ENCODE results near the gene UBE2Q2. TPM values are rescaled to one million over a fixed set of nuclear protein-coding genes. Genes with fewer than 3 reads are reported as not detected.

Gene UBE2Q2
- total and polyA plus RNA-seq, 2 of the 4 experiments (the other 2 are of a cell fraction): 18.0 to 28.9 TPM

DNA sequence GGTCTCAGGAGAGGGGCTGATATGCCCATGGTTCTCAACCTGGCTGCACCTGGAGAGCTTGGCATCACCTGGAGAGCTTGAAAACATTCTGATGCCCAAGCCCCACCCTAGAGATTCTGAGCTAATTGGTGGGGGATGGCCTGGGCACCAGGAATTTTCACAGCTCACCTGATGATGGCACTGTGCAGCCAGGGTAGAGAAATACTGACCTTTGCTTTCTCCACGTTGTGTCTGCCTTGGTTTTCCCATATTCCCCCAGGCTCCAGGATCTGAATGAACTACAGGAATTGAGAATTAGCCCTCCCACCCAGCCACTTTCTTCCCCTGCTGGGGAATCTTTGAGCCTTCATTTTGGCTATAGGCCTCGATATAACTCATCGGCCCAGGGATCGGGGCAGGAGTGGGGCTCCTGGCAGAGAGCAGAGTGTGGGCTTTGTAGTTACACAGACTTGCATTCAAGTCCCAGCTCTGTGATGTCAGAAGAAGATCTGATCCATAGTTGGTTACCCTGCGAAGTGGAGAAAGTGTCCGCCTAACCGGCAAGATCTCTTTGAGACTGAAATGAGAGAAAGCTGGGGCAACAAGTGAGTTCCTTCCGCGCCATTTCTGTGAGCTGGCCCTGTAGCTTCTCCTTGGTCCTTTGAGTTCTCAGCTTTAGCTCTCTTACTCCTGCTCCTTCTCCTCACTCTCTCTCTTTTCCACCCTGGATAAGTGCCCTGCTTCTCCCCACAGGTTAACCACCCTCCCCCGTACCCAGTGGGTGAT, 33.1 kb upstream of the UBE2Q2 start:
- intact Hi-C loops (cut with micrococcal nuclease): loop anchor here (2.0 kb wide), 2 partner anchors 111 to 329 kb away; no protein-coding TSS in a partner anchor
- Histone ChIP-seq H3K56ac (ENCODE audit: extremely low read depth, insufficient read depth, low read length) (no peak overlapping the region), H3K4me1 (ENCODE audit: control insufficient read depth, insufficient read depth, low read length) (no peaks in the 10 kb centered on the region), H3K27ac (ENCODE audit: insufficient read depth, low read length) (no peak overlapping the region), H2AFZ (replicated peaks; ENCODE audit: low read length, poor library complexity) (peak overlapping the region; percentile 24), H2BK15ac (ENCODE audit: low read depth, low read length) (no peak overlapping the region), H3K14ac (replicated peaks; ENCODE audit: low read depth, low read length) (no peak overlapping the region), H3K18ac (ENCODE audit: low read depth, low read length) (no peak overlapping the region), H3K27me3 (ENCODE audit: control insufficient read depth, insufficient read depth, low read length) (peaks cover 16% of the 10 kb centered on the region), H4K8ac (ENCODE audit: low read depth in 2 of 2, low read length in 2 of 2) (no peak overlapping the region), H3K9ac (ENCODE audit: low read depth, low read length) (no peak overlapping the region), H3K36me3 (ENCODE audit: control insufficient read depth, insufficient read depth, low read length) (no peaks in the 10 kb centered on the region), H3K79me1 (ENCODE audit: low read depth in 1 of 2, low read length in 2 of 2) (no peaks in the 10 kb centered on the region), H3K4ac (ENCODE audit: low read depth, low read length) (no peak overlapping the region), H2AK9ac (replicated peaks; ENCODE audit: low read depth, low read length, poor library complexity) (no peak overlapping the region), H4K91ac (ENCODE audit: insufficient read depth, low read depth, low read length) (no peak overlapping the region), H4K5ac (ENCODE audit: low read depth, low read length) (no peak overlapping the region), H2BK5ac (ENCODE audit: low read depth, low read length, poor library complexity, severe bottlenecking) (no peak overlapping the region), H2BK120ac (ENCODE audit: low read depth, low read length) (no peak overlapping the region), H4K20me1 (ENCODE audit: insufficient read depth, low read length) (no peaks in the 10 kb centered on the region), H3K4me2 (ENCODE audit: low read depth, low read length) (no peak overlapping the region), H3K23ac (ENCODE audit: low read depth, low read length) (no peak overlapping the region), H3K9me3 (ENCODE audit: control insufficient read depth, insufficient read depth, low read length) (peaks cover 3% of the 10 kb centered on the region; the same call in 1 of the 2 replicates), H3K9me1 (ENCODE audit: insufficient read depth, low read length) (0 out of 2 replicates have a peak, but pooled peaks cover 2% of the 10 kb centered on the region), H2AK5ac (ENCODE audit: low read depth, low read length) (no peak overlapping the region), H2BK20ac (ENCODE audit: low read depth, low read length) (no peak overlapping the region), H3K4me3 (ENCODE audit: insufficient read depth, low read depth, low read length) (no peak overlapping the region)
- dilution Hi-C loops (cut with HindIII; ENCODE audit: low sequenced_read_pairs, unreplicated experiment): no loop called here
- TF ChIP-seq RAD21 (IDR thresholded peaks at IDR 0.05; ENCODE audit: low read length): peak; percentile 58
- TF ChIP-seq, protein P1, sequence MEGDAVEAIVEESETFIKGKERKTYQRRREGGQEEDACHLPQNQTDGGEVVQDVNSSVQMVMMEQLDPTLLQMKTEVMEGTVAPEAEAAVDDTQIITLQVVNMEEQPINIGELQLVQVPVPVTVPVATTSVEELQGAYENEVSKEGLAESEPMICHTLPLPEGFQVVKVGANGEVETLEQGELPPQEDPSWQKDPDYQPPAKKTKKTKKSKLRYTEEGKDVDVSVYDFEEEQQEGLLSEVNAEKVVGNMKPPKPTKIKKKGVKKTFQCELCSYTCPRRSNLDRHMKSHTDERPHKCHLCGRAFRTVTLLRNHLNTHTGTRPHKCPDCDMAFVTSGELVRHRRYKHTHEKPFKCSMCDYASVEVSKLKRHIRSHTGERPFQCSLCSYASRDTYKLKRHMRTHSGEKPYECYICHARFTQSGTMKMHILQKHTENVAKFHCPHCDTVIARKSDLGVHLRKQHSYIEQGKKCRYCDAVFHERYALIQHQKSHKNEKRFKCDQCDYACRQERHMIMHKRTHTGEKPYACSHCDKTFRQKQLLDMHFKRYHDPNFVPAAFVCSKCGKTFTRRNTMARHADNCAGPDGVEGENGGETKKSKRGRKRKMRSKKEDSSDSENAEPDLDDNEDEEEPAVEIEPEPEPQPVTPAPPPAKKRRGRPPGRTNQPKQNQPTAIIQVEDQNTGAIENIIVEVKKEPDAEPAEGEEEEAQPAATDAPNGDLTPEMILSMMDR (conservative IDR thresholded peaks at IDR 0.05; ENCODE audit: low read depth, low read length): peak; percentile 45
- TF ChIP-seq CHD1 (IDR thresholded peaks at IDR 0.05; ENCODE audit: low read depth, low read length): no peak
- no peak for TF ChIP-seq BHLHE40 (IDR thresholded peaks at IDR 0.05; ENCODE audit: low read depth, low read length)
- no peak for TF ChIP-seq FOS (IDR thresholded peaks at IDR 0.05; ENCODE audit: low read depth, low read length)
- TF ChIP-seq SMC3 (IDR thresholded peaks at IDR 0.05; ENCODE audit: low read depth, low read length): peak; percentile 29; the same call in 1 of the 2 replicates
- TF ChIP-seq POLR2A (IDR thresholded peaks at IDR 0.05; ENCODE audit: low read depth, low read length): no peak
- TF ChIP-seq, protein P2, sequence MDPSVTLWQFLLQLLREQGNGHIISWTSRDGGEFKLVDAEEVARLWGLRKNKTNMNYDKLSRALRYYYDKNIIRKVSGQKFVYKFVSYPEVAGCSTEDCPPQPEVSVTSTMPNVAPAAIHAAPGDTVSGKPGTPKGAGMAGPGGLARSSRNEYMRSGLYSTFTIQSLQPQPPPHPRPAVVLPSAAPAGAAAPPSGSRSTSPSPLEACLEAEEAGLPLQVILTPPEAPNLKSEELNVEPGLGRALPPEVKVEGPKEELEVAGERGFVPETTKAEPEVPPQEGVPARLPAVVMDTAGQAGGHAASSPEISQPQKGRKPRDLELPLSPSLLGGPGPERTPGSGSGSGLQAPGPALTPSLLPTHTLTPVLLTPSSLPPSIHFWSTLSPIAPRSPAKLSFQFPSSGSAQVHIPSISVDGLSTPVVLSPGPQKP (IDR thresholded peaks at IDR 0.05; ENCODE audit: borderline replicate concordance, low read depth, low read length): no peak
- TF ChIP-seq MAFK (IDR thresholded peaks at IDR 0.05; ENCODE audit: low read depth, low read length): no peak
- TF ChIP-seq RCOR1 (IDR thresholded peaks at IDR 0.05; ENCODE audit: insufficient replicate concordance, low read length): no peak
- DNase-seq: no peak
- BruUV-seq (replicated peaks): no TSS peak
- POLR2A ChIA-PET (ENCODE audit: unreplicated experiment): no interaction called here
- in situ Hi-C loops (cut with MboI; ENCODE audit: low sequenced_read_pairs): loop anchor here (5.0 to 10.0 kb wide), 2 partner anchors 123 to 335 kb away; no protein-coding TSS in a partner anchor
- ATAC-seq (ENCODE audit: low read depth): peak; percentile 71; the same call in 1 of the 2 replicates
- CTCF ChIA-PET: interaction anchor here (0.6 to 1.5 kb wide), 4 partner anchors 22 to 340 kb away, joined by 3 to 5 read pairs (median 4); no protein-coding TSS in a partner anchor
- WGBS, 2 experiments (ENCODE audit: extremely low coverage in 2 of 2, insufficient read length in 1 of 2): 92% methylated on average over 5 of the region's 10 CpGs; no CpG with 5 or more reads in 1 of the 2 experiments
